ENCODE results near the gene ZNF160. TPM values are rescaled to one million over a fixed set of nuclear protein-coding genes. Genes with fewer than 3 reads are reported as not detected.

The ZNF160 gene
- polyA plus RNA-seq, 1 experiment: 9.0 TPM

DNA sequence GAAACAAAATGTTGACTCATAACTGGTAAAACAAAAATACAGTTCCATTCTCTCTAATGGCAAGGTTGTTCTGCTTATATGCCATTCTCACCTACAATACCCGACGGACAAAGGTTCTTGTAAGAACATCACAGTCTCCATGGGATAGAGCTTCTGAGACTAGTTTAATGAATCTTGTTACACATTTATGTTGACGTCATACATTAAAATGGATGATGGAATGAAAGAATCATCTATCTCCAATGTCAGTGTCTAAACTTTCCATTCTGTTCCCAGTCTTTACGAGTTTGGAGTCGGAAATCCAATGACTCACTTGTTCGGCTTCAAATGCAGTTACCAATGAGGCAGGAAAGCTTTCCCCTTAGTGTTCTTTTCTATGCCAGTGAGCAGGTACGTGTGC, 17.7 kb downstream of the ZNF160 start:
- Histone ChIP-seq H3K27me3 (ENCODE audit: control insufficient read depth, insufficient read depth, low read length) (no peaks in the 10 kb centered on the region), H3K36me3 (ENCODE audit: control insufficient read depth, insufficient read depth, low read length) (peaks cover 32% of the 10 kb centered on the region), H3K4me3 (ENCODE audit: low read depth, low read length) (no peak overlapping the region)
- ChIA-PET CTCF (no interaction called here), POLR2A (no interaction called here)
- DNase-seq (ENCODE audit: low read depth): no peak
- TF ChIP-seq, protein P1, sequence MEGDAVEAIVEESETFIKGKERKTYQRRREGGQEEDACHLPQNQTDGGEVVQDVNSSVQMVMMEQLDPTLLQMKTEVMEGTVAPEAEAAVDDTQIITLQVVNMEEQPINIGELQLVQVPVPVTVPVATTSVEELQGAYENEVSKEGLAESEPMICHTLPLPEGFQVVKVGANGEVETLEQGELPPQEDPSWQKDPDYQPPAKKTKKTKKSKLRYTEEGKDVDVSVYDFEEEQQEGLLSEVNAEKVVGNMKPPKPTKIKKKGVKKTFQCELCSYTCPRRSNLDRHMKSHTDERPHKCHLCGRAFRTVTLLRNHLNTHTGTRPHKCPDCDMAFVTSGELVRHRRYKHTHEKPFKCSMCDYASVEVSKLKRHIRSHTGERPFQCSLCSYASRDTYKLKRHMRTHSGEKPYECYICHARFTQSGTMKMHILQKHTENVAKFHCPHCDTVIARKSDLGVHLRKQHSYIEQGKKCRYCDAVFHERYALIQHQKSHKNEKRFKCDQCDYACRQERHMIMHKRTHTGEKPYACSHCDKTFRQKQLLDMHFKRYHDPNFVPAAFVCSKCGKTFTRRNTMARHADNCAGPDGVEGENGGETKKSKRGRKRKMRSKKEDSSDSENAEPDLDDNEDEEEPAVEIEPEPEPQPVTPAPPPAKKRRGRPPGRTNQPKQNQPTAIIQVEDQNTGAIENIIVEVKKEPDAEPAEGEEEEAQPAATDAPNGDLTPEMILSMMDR (IDR thresholded peaks at IDR 0.05; ENCODE audit: insufficient read depth, low read depth, low read length): no peak

DNA sequence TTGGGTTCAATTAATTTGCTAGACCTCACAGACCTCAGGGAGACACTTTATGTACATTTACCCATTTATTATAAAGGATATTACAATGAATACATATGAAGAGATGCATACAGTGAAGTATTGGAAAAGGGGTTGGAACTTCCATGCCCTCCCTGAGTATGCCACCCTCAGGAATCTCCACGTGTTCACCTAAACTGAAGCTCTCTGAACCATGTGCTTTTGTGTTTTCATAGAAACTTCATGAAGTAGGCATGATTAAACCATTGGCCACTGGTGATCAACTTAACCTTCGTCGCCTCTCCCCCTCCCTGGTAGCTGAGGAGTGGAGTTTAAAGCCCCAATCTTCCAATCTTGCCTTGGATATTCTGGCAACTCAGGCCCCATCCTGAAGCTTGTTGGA, 20.3 kb downstream of the ZNF160 start:
- peaks cover 27% of the 10 kb centered on the region for H3K36me3 ChIP-seq (ENCODE audit: control insufficient read depth, insufficient read depth, low read length)
- no peak overlapping the region for H3K4me3 ChIP-seq (ENCODE audit: low read depth, low read length)
- TF ChIP-seq, protein P1 (IDR thresholded peaks at IDR 0.05; ENCODE audit: insufficient read depth, low read depth, low read length): no peak
- no peak for DNase-seq (ENCODE audit: low read depth)
- POLR2A ChIA-PET: no interaction called here
- no peaks in the 10 kb centered on the region for H3K27me3 ChIP-seq (ENCODE audit: control insufficient read depth, insufficient read depth, low read length)
- CTCF ChIA-PET: no interaction called here

GRCh38 chr19:53079313-53079924, 23.8 kb downstream of the ZNF160 start:
- TF ChIP-seq, protein P1 (IDR thresholded peaks at IDR 0.05; ENCODE audit: insufficient read depth, low read depth, low read length): no peak
- ChIA-PET CTCF (no interaction called here), POLR2A (no interaction called here)
- DNase-seq (ENCODE audit: low read depth): no peak
- Histone ChIP-seq H3K36me3 (ENCODE audit: control insufficient read depth, insufficient read depth, low read length) (peaks cover 15% of the 10 kb centered on the region), H3K27me3 (ENCODE audit: control insufficient read depth, insufficient read depth, low read length) (no peaks in the 10 kb centered on the region), H3K4me3 (ENCODE audit: low read depth, low read length) (no peak overlapping the region)

DNA sequence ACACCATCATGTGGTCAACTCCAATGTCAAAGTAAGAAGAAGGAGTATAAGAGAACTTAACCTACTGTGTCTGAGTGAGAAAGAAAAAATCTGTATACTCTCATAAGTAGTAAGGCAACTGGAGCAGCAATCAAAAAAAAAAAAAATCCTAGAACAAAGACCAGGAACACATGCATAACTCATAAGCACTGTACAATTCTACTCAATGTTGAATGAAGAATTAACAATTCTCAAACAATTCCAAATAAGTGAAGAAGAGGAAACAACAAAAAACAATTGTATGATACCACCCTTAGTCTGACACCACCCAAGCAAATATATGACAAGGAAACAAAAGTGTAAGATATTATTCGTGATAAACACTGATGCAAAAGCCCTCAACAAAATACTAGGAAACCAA, 24.6 kb downstream of the ZNF160 start:
- Histone ChIP-seq H3K36me3 (ENCODE audit: control insufficient read depth, insufficient read depth, low read length) (peaks cover 9% of the 10 kb centered on the region), H3K27me3 (ENCODE audit: control insufficient read depth, insufficient read depth, low read length) (no peaks in the 10 kb centered on the region), H3K4me3 (ENCODE audit: low read depth, low read length) (no peak overlapping the region)
- CTCF ChIA-PET: no interaction called here
- no peak for DNase-seq (ENCODE audit: low read depth)
- POLR2A ChIA-PET: no interaction called here
- TF ChIP-seq, protein P1 (IDR thresholded peaks at IDR 0.05; ENCODE audit: insufficient read depth, low read depth, low read length): no peak

GRCh38 chr19:53076984-53077383, 26.2 kb downstream of the ZNF160 start:
- ChIA-PET CTCF (interaction anchor here (1.0 kb wide), 1 partner anchor 433 kb away, joined by 3 read pairs; no protein-coding TSS in a partner anchor), POLR2A (no interaction called here)
- no peak for DNase-seq (ENCODE audit: low read depth)
- TF ChIP-seq, protein P1 (IDR thresholded peaks at IDR 0.05; ENCODE audit: insufficient read depth, low read depth, low read length): peak; percentile 45; the same call in 1 of the 2 replicates
- Histone ChIP-seq H3K4me3 (ENCODE audit: low read depth, low read length) (no peak overlapping the region), H3K36me3 (ENCODE audit: control insufficient read depth, insufficient read depth, low read length) (peaks cover 6% of the 10 kb centered on the region), H3K27me3 (ENCODE audit: control insufficient read depth, insufficient read depth, low read length) (no peaks in the 10 kb centered on the region)
